GM19193 (cell line): ENCODE results near the gene ADAMTSL1.

Experiments
- POLR2A ChIP-seq: IDR thresholded peaks from 4 replicates; pipeline ENCODE4 v1.6.1; 2011; ENCODE audit not compliant: insufficient read depth, insufficient read length; ENCODE audit errors: extremely low read depth

ADAMTSL1 gene

DNA sequence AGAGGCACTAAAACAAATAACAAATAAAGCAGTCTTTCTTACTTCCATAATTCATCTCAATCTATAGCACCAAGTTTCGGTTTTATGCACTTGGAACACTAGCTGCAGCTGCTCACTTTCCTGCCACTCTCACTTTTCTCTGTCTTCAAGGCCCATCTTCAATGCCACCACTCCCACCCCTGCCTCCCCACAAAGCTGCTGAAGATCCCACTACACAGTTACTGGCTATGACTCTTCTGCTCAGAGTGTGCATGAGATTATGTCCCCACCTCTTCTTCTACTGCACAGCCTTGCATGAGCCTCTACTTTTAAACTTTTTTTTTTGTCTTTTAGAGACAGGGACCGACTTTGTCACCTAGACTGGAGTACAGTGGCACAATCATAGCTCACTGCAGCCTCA is 481.7 kb downstream of the ADAMTSL1 start:
- TF ChIP-seq POLR2A = no peak
